ENCODE measurements around the gene ANTXR1.

GRCh38 chr2:69171116-69171896 lies 158.3 kb downstream of the ANTXR1 start:
- no peak for TF ChIP-seq EP300 (IDR thresholded peaks at IDR 0.05)
- TF ChIP-seq POLR2A (IDR thresholded peaks at IDR 0.05): no peak
- TF ChIP-seq CTCF (IDR thresholded peaks at IDR 0.05): no peak
